ENCODE data around the gene PMVK. TPM values are rescaled to one million over a fixed set of nuclear protein-coding genes. Genes with fewer than 3 reads are reported as not detected.
A peak's percentile ranks its signal among the peaks of the same experiment; 100 is the strongest.

PMVK gene
- total RNA-seq, 2 donors from 2014 or later = 12.2 to 34.2 TPM

DNA sequence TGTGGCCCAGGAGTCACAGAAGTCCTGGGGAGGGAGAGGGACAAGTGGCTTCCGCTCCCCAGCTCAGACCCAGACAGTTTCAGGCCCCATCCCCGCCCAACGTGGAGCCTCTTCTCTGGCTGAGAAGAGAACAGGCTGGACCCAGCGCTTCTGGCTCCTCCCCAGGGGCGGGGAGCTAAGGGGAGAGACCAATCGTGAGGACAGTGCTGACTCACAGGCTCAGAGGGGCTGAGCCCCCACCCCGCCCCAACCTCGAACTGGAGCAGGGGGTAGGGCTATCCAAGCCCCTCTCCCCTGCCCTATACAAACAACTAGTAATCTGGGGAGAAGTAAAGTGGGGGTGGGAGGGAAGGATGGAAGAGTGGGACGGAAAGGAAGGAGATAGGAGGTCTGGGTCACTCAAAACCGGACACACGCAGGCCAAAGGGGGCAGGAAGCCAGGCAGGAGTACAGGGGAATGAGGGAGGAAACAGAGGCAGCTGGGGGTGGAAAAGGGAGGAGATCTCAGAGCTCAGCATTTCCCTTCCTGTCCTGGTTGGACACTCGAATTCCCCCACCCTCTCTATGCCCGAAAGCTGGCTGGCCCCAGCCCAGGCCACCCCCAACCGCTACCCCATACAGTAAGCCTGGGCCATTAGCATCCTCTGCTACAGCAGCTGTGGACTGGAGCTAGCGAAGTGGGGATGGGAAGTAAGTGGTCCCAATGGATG, 34.3 kb upstream of the PMVK start, which contains the start of gene SHC1:
SHC1 (minus strand) TSS at position 117 of the 710 bp plus-strand sequence. CDS start 221 bp downstream, outside the sequence.
- H3K36me3 Mint-ChIP-seq = peaks cover 0 to 10% of the 10 kb centered on the region in 2 donors
- peak in 1 of 2 donors; percentile 13 for ATAC-seq

DNA sequence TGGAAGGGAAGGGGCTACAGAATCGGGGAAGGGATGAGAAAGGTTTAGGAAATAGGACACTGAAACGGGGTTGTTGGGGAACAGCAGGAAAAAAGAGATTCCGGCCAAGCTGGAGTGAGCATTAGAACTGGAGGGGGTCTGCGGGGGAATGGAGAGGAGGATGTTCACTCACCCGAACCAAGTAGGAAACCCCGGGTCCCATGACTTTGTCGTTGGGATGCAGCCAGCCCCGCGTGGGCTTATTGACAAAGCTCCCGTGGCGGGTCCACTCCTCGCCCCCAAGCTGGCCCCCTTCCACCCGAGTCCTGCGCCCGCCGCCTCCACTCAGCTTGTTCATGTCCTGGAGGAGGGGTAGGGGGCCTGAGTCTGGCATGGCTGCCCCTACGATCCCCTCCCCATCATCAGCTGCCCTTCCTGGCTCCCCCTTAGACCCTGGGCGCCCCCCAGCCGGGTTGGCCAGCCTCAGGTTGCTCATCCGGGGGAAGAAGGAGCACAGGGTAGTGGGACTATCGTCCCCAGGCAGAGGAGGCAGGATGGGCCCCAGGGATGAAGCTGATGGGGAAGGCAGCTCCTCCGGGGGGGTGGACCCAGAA, 33.4 kb upstream of the PMVK start:
- H3K36me3 Mint-ChIP-seq = peaks cover 0 to 10% of the 10 kb centered on the region in 2 donors
- H3K27ac Mint-ChIP-seq = peak overlapping the region; percentile 30 to 69
- DNase-seq (ENCODE audit: low spot score in 2 of 2) (no peak), ATAC-seq (no peak)
- H3K9me3 Mint-ChIP-seq = no peaks in the 10 kb centered on the region

More for the DNA sequence above, 34.3 kb upstream of the PMVK start, which contains the start of gene SHC1:
- peak in 1 of 2 donors; percentile 63 for DNase-seq (ENCODE audit: low spot score in 2 of 2)
- Mint-ChIP-seq H3K27ac (peak within 1 kb of the TSS; percentile 69 to 97), H3K9me3 (no peaks in the 10 kb centered on the region)

GRCh38 chr1:154969246-154969645, 32.7 kb upstream of the PMVK start:
- Mint-ChIP-seq H3K9me3 (no peaks in the 10 kb centered on the region), H3K36me3 (peaks cover 0 to 10% of the 10 kb centered on the region in 2 donors)
- DNase-seq (ENCODE audit: low spot score in 2 of 2) = no peak

GRCh38 chr1:154968731-154969130, 32.2 kb upstream of the PMVK start:
- ATAC-seq = no peak

More at GRCh38 chr1:154969246-154969645, 32.7 kb upstream of the PMVK start:
- ATAC-seq = no peak
- H3K27ac Mint-ChIP-seq = peak overlapping the region; percentile 69 to 94

DNA sequence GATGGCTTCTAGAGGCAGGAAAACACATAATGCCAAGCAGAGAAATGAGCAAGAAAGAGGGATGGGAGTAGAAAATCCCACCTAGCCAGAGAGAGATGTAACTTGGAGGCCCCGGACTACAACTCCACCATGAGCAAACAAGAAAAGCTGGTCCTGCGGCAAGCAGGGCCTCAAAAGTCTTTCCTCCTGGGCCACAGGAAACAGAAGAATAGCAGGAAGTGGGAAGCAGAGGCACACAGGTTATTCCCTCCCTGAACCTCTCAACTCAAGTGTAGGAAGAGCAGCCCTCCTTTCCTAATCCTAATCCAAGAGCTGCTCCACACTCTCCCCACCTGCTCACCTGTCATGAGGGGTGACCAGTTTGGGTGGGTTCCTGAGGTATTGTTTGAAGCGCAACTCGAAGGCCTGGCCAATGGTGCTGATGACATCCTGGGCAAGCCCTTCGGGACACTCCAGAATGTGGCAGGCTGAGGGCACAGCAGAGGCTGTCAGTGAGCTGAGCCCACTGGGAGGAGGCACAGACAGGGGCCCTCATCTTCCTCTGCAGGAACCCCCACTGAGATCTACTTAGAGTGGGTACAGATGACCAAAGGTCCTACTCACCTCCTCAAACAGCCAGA, 30.9 kb upstream of the PMVK start:
- DNase-seq (ENCODE audit: low spot score in 2 of 2) (no peak), ATAC-seq (no peak)
- Mint-ChIP-seq H3K9me3 (no peaks in the 10 kb centered on the region), H3K36me3 (peaks cover 6 to 9% of the 10 kb centered on the region in 2 donors), H3K27ac (peak overlapping the region; percentile 69 to 94)

More at GRCh38 chr1:154968731-154969130, 32.2 kb upstream of the PMVK start:
- DNase-seq (ENCODE audit: low spot score in 2 of 2) = no peak
- Mint-ChIP-seq H3K36me3 (peaks cover 0 to 10% of the 10 kb centered on the region in 2 donors), H3K9me3 (no peaks in the 10 kb centered on the region), H3K27ac (peak overlapping the region; percentile 69 to 94)

- H3K36me3 Mint-ChIP-seq = peaks cover 2 to 11% of the 10 kb centered on the region in 2 donors
Measured at GRCh38 chr1:154966111-154966510, 29.6 kb upstream of the PMVK start.

GRCh38 chr1:154964359-154964758, 27.8 kb upstream of the PMVK start:
- ATAC-seq = no peak
- H3K9me3 Mint-ChIP-seq = no peaks in the 10 kb centered on the region
- peaks cover 9 to 24% of the 10 kb centered on the region in 2 donors for H3K36me3 Mint-ChIP-seq
- peak overlapping the region; percentile 61 to 85 for H3K27ac Mint-ChIP-seq
- no peak for DNase-seq (ENCODE audit: low spot score in 2 of 2)

More at GRCh38 chr1:154966111-154966510, 29.6 kb upstream of the PMVK start:
- ATAC-seq (no peak), DNase-seq (ENCODE audit: low spot score in 2 of 2) (no peak)
- Mint-ChIP-seq H3K27ac (no peak overlapping the region), H3K9me3 (no peaks in the 10 kb centered on the region)

DNA sequence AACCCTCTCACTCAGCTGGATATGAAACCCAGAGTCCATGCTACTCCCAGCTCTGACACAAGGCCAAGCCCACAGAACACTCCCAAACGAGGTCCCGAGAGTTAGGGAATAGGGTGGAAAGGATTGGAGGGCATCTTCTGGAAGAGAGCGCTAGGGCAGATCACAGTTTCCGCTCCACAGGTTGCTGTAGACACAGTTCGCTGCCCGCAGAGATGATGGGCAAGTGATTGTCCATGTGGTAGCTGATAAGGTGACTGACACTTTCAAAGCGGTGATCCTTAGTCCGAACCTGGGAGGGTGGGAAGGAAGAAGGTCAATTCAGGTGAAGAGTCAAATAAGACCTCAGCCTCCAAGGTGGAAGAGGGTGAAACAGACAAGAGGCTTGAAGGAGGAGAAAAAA, 27.1 kb upstream of the PMVK start:
- no peak for ATAC-seq
- DNase-seq (ENCODE audit: low spot score in 2 of 2) = no peak
- H3K9me3 Mint-ChIP-seq = no peaks in the 10 kb centered on the region
- H3K27ac Mint-ChIP-seq = peak overlapping the region; percentile 28 to 85
- peaks cover 10 to 24% of the 10 kb centered on the region in 2 donors for H3K36me3 Mint-ChIP-seq

DNA sequence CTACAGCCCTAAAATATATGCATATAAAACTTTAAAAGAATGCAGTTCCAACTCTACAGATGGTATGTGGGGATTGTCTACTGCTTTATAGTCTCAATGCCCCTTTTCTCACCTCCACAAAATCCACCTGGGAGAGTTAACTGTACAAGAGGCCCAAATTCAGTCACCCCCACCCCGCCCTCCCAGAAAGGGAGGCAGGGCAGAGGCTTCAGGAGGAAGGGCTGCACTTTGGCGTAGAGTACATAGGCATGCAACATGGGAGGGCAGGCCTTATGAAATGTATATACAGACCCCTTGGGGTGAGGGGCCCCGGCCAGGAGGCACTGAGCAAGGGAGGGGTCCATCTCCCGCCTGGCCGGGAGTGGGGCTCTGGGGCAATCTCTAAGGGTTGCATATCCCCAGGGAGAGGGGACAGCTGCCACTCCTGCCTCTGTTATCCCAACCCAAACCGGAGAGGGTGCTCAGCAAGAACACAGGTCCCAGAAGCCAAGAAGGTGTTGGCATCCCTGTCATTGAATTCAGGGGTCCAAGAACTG, 26.3 kb upstream of the PMVK start:
- DNase-seq (ENCODE audit: low spot score in 2 of 2) (no peak), ATAC-seq (no peak)
- peaks cover 15 to 24% of the 10 kb centered on the region in 2 donors for H3K36me3 Mint-ChIP-seq
- no peaks in the 10 kb centered on the region for H3K9me3 Mint-ChIP-seq
- peak overlapping the region in 1 of 2 donors; percentile 91 for H3K27ac Mint-ChIP-seq

DNA sequence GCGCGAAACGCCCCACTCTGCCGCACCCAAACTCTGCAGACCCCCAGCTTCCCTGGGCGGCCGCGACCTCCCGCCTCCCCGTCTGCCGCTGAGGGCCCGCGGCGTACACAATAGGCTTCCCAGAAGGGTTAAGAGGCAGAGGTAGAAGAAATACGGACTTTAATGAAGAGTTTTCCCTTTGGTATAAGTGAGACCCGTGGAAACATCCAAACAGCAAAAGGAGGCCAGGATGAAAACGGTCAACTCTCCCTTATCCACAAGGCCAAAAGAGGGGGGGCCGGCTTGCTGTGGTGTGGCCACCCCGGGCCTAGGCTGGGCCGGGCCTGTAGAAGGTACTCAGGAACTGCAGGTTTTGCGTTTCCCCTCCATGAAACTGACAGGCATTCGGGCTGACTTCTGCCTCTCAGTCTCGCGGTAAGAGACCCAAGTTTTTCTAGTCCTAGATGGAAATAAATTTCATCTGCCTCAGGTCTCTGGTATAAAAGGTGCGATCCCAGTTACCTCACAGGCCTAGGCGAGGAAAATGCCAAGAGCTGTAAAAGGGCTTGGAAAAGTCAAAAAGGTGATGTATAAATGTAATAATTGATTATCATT, 25.7 kb upstream of the PMVK start:
- peak overlapping the region; percentile 91 to 92 for H3K27ac Mint-ChIP-seq
- peaks cover 15 to 24% of the 10 kb centered on the region in 2 donors for H3K36me3 Mint-ChIP-seq
- no peaks in the 10 kb centered on the region for H3K9me3 Mint-ChIP-seq
- ATAC-seq (peak; percentile 12 to 23), DNase-seq (ENCODE audit: low spot score in 2 of 2) (no peak)

DNA sequence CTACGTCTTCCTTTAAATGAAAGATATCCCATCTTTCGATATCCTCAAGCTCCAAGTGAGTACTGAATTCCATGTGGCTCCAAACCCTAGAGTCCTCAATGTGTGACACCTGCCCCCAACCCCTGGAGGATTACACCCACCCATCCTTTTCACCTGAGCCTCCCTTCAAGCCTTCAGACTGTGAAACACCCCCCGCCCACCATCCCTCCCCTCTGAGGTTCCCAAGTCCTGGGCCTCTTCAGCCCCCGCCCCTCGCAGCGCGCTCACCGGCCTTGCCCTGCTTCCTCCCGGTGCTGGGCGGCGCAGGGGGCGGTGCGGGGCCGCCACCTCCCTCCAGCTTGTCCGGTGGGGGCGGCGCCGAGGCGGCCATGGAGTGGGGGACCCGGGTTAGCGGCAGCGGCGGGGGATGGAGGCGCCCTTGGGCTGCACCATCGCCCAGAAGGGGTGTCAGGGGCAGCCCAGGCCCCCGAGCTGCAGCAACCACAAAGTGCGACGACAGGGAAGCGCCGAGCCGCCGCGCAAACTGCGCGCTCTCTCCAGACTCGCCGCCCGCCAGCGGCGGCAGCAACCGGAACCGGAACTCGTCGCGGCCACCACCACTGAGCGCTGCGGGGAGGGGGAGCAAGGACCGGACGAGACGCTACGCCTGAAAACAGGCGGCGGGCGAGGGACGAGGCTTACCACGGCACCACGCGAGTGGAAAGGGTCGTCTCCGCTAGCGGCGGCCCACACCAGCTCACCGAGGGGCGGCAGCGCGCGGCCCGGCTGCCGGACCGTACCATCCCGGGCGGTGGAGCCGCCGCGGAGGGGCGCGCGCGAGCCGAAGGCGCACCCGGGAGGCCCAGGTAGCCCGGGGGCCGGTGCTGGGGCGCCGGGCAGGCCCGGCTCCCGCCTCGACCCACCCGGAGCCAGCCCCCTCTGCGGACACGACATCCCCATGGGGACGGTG, 25.0 kb upstream of the PMVK start, which contains the start of gene PYGO2:
PYGO2 (minus strand) TSS at position 576 of the 949 bp plus-strand sequence; CDS start at position 370, 206 bp downstream.
- DNase-seq (ENCODE audit: low spot score in 2 of 2) = peak; percentile 86 to 88
- H3K36me3 Mint-ChIP-seq = peaks cover 15 to 24% of the 10 kb centered on the region in 2 donors
- ATAC-seq = peak; percentile 87 to 92
- no peaks in the 10 kb centered on the region for H3K9me3 Mint-ChIP-seq
- peak within 1 kb of the TSS; percentile 91 to 95 for H3K27ac Mint-ChIP-seq

GRCh38 chr1:154960446-154961136, 24.1 kb upstream of the PMVK start:
- no peak for DNase-seq (ENCODE audit: low spot score in 2 of 2)
- ATAC-seq = no peak
- Mint-ChIP-seq H3K36me3 (peaks cover 15 to 24% of the 10 kb centered on the region in 2 donors), H3K9me3 (no peaks in the 10 kb centered on the region), H3K27ac (peak overlapping the region; percentile 91 to 95)

- Mint-ChIP-seq H3K27ac (peak overlapping the region; percentile 82 to 91), H3K9me3 (no peaks in the 10 kb centered on the region), H3K36me3 (peaks cover 15 to 24% of the 10 kb centered on the region in 2 donors)
- ATAC-seq = no peak
- DNase-seq (ENCODE audit: low spot score in 2 of 2) = no peak
Measured at GRCh38 chr1:154959426-154959780, 22.9 kb upstream of the PMVK start.

- Mint-ChIP-seq H3K36me3 (peaks cover 15 to 24% of the 10 kb centered on the region in 2 donors), H3K27ac (peak overlapping the region; percentile 82 to 91), H3K9me3 (no peaks in the 10 kb centered on the region)
- DNase-seq (ENCODE audit: low spot score in 2 of 2) (no peak), ATAC-seq (no peak)
Measured at GRCh38 chr1:154958681-154959425, 22.3 kb upstream of the PMVK start.

Data from activated naive CD4-positive, alpha-beta T cell treated with anti-CD3 and anti-CD28 coated beads, Interleukin-2, amount 50 U/mL, for 72 hours (primary cell).